ENCODE results near the gene ABI3BP. TPM values are rescaled to one million over a fixed set of nuclear protein-coding genes. Genes with fewer than 3 reads are reported as not detected.

ABI3BP gene
- total and polyA plus RNA-seq, 4 donors, result 21.9 to 87.5 (median 59.9) TPM

- no peak overlapping the region for H3K27ac ChIP-seq (ENCODE audit: low read depth in 1 of 2, low read length in 1 of 2)
- H3K27me3 ChIP-seq (ENCODE audit: control insufficient read depth in 3 of 3, insufficient read depth in 3 of 3, low read length in 2 of 3), result no peaks in the 10 kb centered on the region
- H3K9ac ChIP-seq (ENCODE audit: insufficient read depth in 1 of 2, low read length in 2 of 2), result no peak overlapping the region
- 23 to 29% methylated on average over 2 of the region's 2 CpGs for WGBS, 2 donors
- H3K36me3 ChIP-seq (ENCODE audit: control insufficient read depth in 4 of 4, insufficient read depth in 4 of 4, low read length in 4 of 4), result peaks cover 0 to 2% (median 0%) of the 10 kb centered on the region in 4 donors
- ATAC-seq (ENCODE audit: insufficient read depth, low FRiP score), result peak; percentile 57
- peaks cover 0 to 6% (median 0%) of the 10 kb centered on the region in 5 donors for H3K4me1 ChIP-seq (ENCODE audit: control insufficient read depth in 5 of 5, insufficient read depth in 5 of 5, low read length in 5 of 5)
- no peak overlapping the region for H3K4me3 ChIP-seq
- TF ChIP-seq CTCF (IDR thresholded peaks at IDR 0.05; ENCODE audit: control extremely low read depth, extremely low read depth), result no peak
- DNase-seq, result peak in 1 of 3 donors; percentile 55
- H3K9me3 ChIP-seq (ENCODE audit: control insufficient read depth in 4 of 4, insufficient read depth in 3 of 4, low read length in 3 of 4), result no peaks in the 10 kb centered on the region
Observed at GRCh38 chr3:100864471-100865250, 128.6 kb downstream of the ABI3BP start.

GRCh38 chr3:100857863-100858262 is 135.4 kb downstream of the ABI3BP start:
- Histone ChIP-seq H3K36me3 (ENCODE audit: control insufficient read depth in 4 of 4, insufficient read depth in 4 of 4, low read length in 4 of 4) (no peaks in the 10 kb centered on the region), H3K4me3 (no peak overlapping the region), H3K9ac (ENCODE audit: insufficient read depth in 1 of 2, low read length in 2 of 2) (no peak overlapping the region), H3K27ac (ENCODE audit: low read depth in 1 of 2, low read length in 1 of 2) (no peak overlapping the region), H3K4me1 (ENCODE audit: control insufficient read depth in 5 of 5, insufficient read depth in 5 of 5, low read length in 5 of 5) (no peaks in the 10 kb centered on the region), H3K27me3 (ENCODE audit: control insufficient read depth in 3 of 3, insufficient read depth in 3 of 3, low read length in 2 of 3) (no peaks in the 10 kb centered on the region), H3K9me3 (ENCODE audit: control insufficient read depth in 4 of 4, insufficient read depth in 3 of 4, low read length in 3 of 4) (no peaks in the 10 kb centered on the region)
- WGBS, 2 donors, result 94 to 95% methylated on average over 2 of the region's 2 CpGs
- no peak for TF ChIP-seq CTCF (IDR thresholded peaks at IDR 0.05; ENCODE audit: control extremely low read depth, extremely low read depth)
- no peak for DNase-seq
- ATAC-seq (ENCODE audit: insufficient read depth, low FRiP score), result no peak

GRCh38 chr3:100856821-100857220 is 136.4 kb downstream of the ABI3BP start:
- no peak overlapping the region for H3K4me3 ChIP-seq
- H3K9ac ChIP-seq (ENCODE audit: insufficient read depth in 1 of 2, low read length in 2 of 2), result no peak overlapping the region
- no peak for TF ChIP-seq CTCF (IDR thresholded peaks at IDR 0.05; ENCODE audit: control extremely low read depth, extremely low read depth)
- no peaks in the 10 kb centered on the region for H3K9me3 ChIP-seq (ENCODE audit: control insufficient read depth in 4 of 4, insufficient read depth in 3 of 4, low read length in 3 of 4)
- ATAC-seq (ENCODE audit: insufficient read depth, low FRiP score) (no peak), DNase-seq (no peak)
- no peak overlapping the region for H3K27ac ChIP-seq (ENCODE audit: low read depth in 1 of 2, low read length in 1 of 2)
- no peaks in the 10 kb centered on the region for H3K27me3 ChIP-seq (ENCODE audit: control insufficient read depth in 3 of 3, insufficient read depth in 3 of 3, low read length in 2 of 3)
- no peaks in the 10 kb centered on the region for H3K4me1 ChIP-seq (ENCODE audit: control insufficient read depth in 5 of 5, insufficient read depth in 5 of 5, low read length in 5 of 5)
- WGBS, 2 donors, result 90 to 92% methylated on average over 1 of the region's 1 CpG
- H3K36me3 ChIP-seq (ENCODE audit: control insufficient read depth in 4 of 4, insufficient read depth in 4 of 4, low read length in 4 of 4), result peaks cover 0 to 1% (median 0%) of the 10 kb centered on the region in 4 donors
